ENCODE data around the gene OR52B2. TPM values are rescaled to one million over a fixed set of nuclear protein-coding genes. Genes with fewer than 3 reads are reported as not detected.

The OR52B2 gene
- total RNA-seq (2022; extraction: Qiagen RNA extraction; ENCODE audit: low read depth): not detected in 5 replicates

DNA sequence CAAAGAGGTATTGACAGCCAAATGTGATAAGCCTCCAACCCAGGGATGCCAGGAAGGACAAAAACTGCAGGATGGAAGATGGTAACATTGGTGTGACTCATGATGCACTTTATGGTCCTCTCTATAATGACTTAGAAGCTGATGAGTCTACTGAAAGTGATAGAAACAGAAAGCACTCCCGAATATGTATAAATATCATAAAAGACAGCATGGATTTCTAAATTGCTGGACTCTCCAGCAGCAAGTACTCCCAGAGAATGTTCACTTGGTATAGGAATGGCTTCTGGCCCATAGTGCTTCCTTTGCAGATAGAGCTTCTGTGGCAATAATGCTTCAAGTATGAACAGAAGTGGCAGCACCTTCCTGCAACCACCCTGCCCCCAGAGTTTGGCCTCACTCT lies at the start of gene OR52B2:
Gene OR52B2 (minus strand): TSS at position 101 of the 400 bp plus-strand sequence. CDS start 0 bp downstream, at position 101.

DNA sequence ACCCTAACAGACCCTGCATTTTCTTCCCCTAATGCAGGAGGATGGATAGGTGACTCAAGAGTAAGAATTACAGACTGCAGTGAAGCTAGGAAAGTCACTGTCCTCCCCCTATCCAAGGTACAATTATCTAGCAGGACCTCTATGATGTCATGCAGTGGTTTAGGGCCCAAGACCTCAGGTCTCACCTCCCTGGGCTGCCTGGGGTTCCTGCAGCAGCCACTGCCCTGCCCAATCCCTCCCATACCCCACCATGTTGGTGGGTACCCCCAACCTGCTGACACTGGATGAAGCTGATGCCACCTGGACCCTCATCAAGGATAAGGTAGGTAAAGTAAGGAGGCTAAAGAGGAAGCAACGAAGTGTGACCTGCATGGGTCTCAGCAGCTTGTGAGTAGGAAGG lies 35.2 kb upstream of the OR52B2 start, which contains the start of gene C11orf42:
Gene C11orf42 (plus strand): TSS at position 192 of the 400 bp plus-strand sequence. CDS start 59 bp downstream, at position 251.

DNA sequence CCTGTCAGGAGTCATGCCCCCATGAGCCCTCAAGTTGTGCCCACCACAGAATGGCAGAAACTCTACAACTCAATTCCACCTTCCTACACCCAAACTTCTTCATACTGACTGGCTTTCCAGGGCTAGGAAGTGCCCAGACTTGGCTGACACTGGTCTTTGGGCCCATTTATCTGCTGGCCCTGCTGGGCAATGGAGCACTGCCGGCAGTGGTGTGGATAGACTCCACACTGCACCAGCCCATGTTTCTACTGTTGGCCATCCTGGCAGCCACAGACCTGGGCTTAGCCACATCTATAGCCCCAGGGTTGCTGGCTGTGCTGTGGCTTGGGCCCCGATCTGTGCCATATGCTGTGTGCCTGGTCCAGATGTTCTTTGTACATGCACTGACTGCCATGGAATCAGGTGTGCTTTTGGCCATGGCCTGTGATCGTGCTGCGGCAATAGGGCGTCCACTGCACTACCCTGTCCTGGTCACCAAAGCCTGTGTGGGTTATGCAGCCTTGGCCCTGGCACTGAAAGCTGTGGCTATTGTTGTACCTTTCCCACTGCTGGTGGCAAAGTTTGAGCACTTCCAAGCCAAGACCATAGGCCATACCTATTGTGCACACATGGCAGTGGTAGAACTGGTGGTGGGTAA lies 29.2 kb upstream of the OR52B2 start, which contains the start of gene OR52W1:
Gene OR52W1 (plus strand): TSS at position 51 of the 637 bp plus-strand sequence. CDS start 0 bp downstream, at position 51.

Other genes with a start within 250 kb of the OR52B2 start
- not detected in 5 replicates for gene OR56A3, start 228.1 kb downstream of the OR52B2 start, total RNA-seq (2022; extraction: Qiagen RNA extraction; ENCODE audit: low read depth)
- not detected in 5 replicates for gene OR56A5, start 201.8 kb downstream of the OR52B2 start, total RNA-seq (2022; extraction: Qiagen RNA extraction; ENCODE audit: low read depth)
- gene OR52L1, start 183.3 kb downstream of the OR52B2 start, total RNA-seq (2022; extraction: Qiagen RNA extraction; ENCODE audit: low read depth): not detected in 5 replicates
- gene OR56A4, start 163.4 kb downstream of the OR52B2 start, total RNA-seq (2022; extraction: Qiagen RNA extraction; ENCODE audit: low read depth): not detected in 5 replicates
- not detected in 5 replicates for gene OR56A1, start 139.6 kb downstream of the OR52B2 start, total RNA-seq (2022; extraction: Qiagen RNA extraction; ENCODE audit: low read depth)
- gene OR56B4, start 62.6 kb downstream of the OR52B2 start, total RNA-seq (2022; extraction: Qiagen RNA extraction; ENCODE audit: low read depth): not detected in 5 replicates
- gene OR52W1, start 28.9 kb upstream of the OR52B2 start, total RNA-seq (2022; extraction: Qiagen RNA extraction; ENCODE audit: low read depth): not detected in 5 replicates
- gene C11orf42, start 35.2 kb upstream of the OR52B2 start, total RNA-seq (2022; extraction: Qiagen RNA extraction; ENCODE audit: low read depth): not detected in 5 replicates
- gene FHIP1B, start 64.3 kb upstream of the OR52B2 start, total RNA-seq (2022; extraction: Qiagen RNA extraction; ENCODE audit: low read depth): 14.3 to 23.7 TPM (median 17.4 TPM) in 5 replicates
- 0.12 TPM in 2 of 5 replicates, not detected in the others for gene CNGA4, start 68.8 kb upstream of the OR52B2 start, total RNA-seq (2022; extraction: Qiagen RNA extraction; ENCODE audit: low read depth)
- not detected in 5 replicates for gene CCKBR, start 89.5 kb upstream of the OR52B2 start, total RNA-seq (2022; extraction: Qiagen RNA extraction; ENCODE audit: low read depth)
- gene CAVIN3, start 150.2 kb upstream of the OR52B2 start, total RNA-seq (2022; extraction: Qiagen RNA extraction; ENCODE audit: low read depth): 19.2 to 36.5 TPM (median 27.2 TPM) in 5 replicates
- gene SMPD1, start 220.1 kb upstream of the OR52B2 start, total RNA-seq (2022; extraction: Qiagen RNA extraction; ENCODE audit: low read depth): 7.4 to 11.4 TPM (median 10.1 TPM) in 5 replicates
- gene APBB1, start 248.8 kb upstream of the OR52B2 start, total RNA-seq (2022; extraction: Qiagen RNA extraction; ENCODE audit: low read depth): 14.1 to 22.3 TPM (median 19.7 TPM) in 5 replicates

Measured in A549 treated with ZK216348 at 1 μM for 4 hours (cell line).